ENCODE measurements around the gene UBXN4.

GRCh38 chr2:135791418-135792190, 49.9 kb downstream of the UBXN4 start:
- TF ChIP-seq CTCF (conservative IDR thresholded peaks at IDR 0.05; ENCODE audit: low read length) = no peak
- TF ChIP-seq EZH2phosphoT487 (IDR thresholded peaks at IDR 0.05; ENCODE audit: borderline replicate concordance, low read depth, low read length) = no peak

Data from OCI-LY7 (cell line).